Measurements from ENCODE around the gene LGALS16.
"Not testable (repeated sequence)": the region's sequence is repeated elsewhere in the genome, so short reads cannot be mapped to it uniquely, and the experiment has no call there.

GRCh38 chr19:39627631-39628030 lies 28.1 kb upstream of the LGALS16 start:
- TF ChIP-seq CTCF (IDR thresholded peaks at IDR 0.05; ENCODE audit: poor library complexity, severe bottlenecking); EP300 (conservative IDR thresholded peaks at IDR 0.05; ENCODE audit: poor library complexity, severe bottlenecking): not testable (repeated sequence)

All from neural cell (in vitro differentiated cells).